Breast epithelium (tissue), 3 donors: ENCODE data around the gene EZH2.

Experiments
- CTCF ChIP-seq, 3 donors: fragments of 450-650 bp; IDR thresholded peaks; one replicate each; pipeline ENCODE4 v1.5.1; 2016 to 2017; ENCODE audit warnings: antibody characterized with exemption in 3 of 3, mild to moderate bottlenecking in 3 of 3, moderate library complexity in 3 of 3
- POLR2A ChIP-seq: fragments of 450-650 bp; IDR thresholded peaks from one replicate; pipeline ENCODE4 v1.6.1; 2016; ENCODE audit warnings: antibody characterized with exemption, mild to moderate bottlenecking, moderate library complexity
- POLR2AphosphoS5 ChIP-seq, 3 donors: sonication (generic); formaldehyde crosslinking; IDR thresholded peaks; one replicate each; pipeline ENCODE4 v1.6.1; 2017; ENCODE audit warnings: antibody characterized with exemption in 3 of 3

GRCh38 chr7:148921189-148921588, 37.1 kb upstream of the EZH2 start:
- no peak for TF ChIP-seq CTCF (IDR thresholded peaks at IDR 0.05)
- TF ChIP-seq POLR2AphosphoS5 (IDR thresholded peaks at IDR 0.05), result no peak
- TF ChIP-seq POLR2A, result no peak
